Fibroblast of mammary gland (primary cell): ENCODE measurements around the gene ANKRD16.
"Not testable (repeated sequence)": the region's sequence is repeated elsewhere in the genome, so short reads cannot be mapped to it uniquely, and the experiment has no call there.

Source experiments
- DNase-seq: peaks from one replicate; pipeline ENCODE4 v3.0.0-alpha.2; 2010; ENCODE audit warnings: low read depth
- H3K4me3 ChIP-seq: 2 replicates; pipeline ENCODE4 v1.5.1; 2011; ENCODE audit warnings: low read depth, mild to moderate bottlenecking, low read length, moderate library complexity; ENCODE audit not compliant: control insufficient read depth
- TF ChIP-seq, protein P1 (sequence below): conservative IDR thresholded peaks from 2 replicates; pipeline ENCODE4 v1.5.1; 2011; ENCODE audit warnings: low read depth, low read length, inconsistent platforms; ENCODE audit not compliant: control insufficient read depth, insufficient read depth

The ANKRD16 gene

DNA sequence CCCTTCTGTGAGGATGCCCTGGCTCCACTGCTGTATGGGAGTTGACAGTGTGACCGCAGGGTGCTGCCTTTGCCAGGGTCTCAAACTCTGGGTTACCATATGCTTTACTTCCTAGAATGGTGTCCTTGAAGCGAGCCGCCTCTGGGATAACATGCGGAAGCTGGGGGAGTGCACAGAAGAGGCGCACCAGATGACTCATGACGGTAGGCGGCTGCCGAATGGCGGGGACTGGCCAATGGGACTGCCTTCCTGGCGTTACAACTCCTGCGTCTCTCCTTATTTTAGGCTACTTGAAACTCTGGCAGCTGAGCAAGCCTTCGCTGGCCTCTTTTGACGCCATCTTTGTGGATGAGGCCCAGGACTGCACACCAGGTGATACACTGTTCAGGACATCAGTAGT lies 27.6 kb upstream of the ANKRD16 start:
- no peak for DNase-seq
- no peak overlapping the region for H3K4me3 ChIP-seq
- TF ChIP-seq, protein P1, sequence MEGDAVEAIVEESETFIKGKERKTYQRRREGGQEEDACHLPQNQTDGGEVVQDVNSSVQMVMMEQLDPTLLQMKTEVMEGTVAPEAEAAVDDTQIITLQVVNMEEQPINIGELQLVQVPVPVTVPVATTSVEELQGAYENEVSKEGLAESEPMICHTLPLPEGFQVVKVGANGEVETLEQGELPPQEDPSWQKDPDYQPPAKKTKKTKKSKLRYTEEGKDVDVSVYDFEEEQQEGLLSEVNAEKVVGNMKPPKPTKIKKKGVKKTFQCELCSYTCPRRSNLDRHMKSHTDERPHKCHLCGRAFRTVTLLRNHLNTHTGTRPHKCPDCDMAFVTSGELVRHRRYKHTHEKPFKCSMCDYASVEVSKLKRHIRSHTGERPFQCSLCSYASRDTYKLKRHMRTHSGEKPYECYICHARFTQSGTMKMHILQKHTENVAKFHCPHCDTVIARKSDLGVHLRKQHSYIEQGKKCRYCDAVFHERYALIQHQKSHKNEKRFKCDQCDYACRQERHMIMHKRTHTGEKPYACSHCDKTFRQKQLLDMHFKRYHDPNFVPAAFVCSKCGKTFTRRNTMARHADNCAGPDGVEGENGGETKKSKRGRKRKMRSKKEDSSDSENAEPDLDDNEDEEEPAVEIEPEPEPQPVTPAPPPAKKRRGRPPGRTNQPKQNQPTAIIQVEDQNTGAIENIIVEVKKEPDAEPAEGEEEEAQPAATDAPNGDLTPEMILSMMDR: no peak

DNA sequence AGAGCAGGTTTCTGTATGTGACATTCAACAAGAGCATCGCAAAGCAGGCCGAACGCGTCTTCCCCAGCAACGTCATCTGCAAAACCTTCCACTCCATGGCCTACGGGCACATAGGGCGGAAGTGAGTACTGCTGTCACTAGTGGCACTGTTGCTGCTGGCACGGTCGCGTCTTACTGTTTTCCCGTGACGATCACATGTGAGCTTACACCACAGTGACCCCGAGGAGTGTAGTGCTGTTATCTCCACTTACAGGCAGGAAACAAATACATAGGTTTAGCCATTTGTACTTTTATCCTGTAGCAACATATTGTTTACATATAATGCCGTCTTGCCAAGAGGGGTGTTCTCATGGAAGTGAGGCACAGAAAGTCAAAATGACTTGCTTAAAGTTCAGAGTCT lies 25.8 kb upstream of the ANKRD16 start:
- TF ChIP-seq, protein P1: no peak
- no peak for DNase-seq
- no peak overlapping the region for H3K4me3 ChIP-seq

DNA sequence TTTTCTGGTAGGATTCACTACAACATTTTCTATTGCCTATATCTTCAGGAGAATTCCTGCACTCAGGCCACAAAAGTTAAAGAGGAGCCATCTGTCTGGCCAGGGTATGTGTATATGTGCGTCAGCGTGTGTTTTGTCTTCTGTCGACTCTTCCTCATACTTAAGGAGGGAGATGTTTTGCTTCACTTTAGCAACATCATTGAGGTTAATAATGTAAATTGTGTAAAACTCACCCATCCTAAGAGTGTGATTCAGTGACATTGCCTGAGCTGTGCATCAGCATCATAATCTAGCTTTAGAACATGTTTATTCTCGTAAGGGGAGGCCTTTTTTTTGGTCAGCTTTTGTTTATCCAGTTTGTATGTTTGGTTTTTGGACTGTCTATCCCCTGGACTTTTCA lies 24.0 kb upstream of the ANKRD16 start:
- DNase-seq: no peak
- TF ChIP-seq, protein P1: no peak
- H3K4me3 ChIP-seq: no peak overlapping the region

DNA sequence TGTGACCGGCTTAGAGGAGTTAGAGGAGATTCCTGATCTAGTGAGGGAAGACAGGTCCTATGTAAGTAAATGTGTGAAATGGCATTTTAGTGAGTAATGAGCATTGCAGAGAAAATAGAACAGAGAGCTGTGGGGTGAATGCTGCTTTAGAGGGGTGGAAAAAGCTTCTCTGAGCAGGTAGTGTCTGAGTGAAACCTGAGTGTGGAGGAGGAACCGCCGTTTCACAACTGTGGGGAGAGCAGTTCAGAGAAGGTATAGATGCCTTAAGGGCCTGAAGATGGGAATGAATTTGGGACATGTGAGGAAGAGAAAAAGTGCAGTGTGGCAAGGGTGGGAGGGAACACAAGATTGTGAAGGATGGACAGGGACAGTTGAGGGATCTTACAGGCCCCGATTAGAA lies 22.0 kb upstream of the ANKRD16 start:
- TF ChIP-seq, protein P1: no peak

DNA sequence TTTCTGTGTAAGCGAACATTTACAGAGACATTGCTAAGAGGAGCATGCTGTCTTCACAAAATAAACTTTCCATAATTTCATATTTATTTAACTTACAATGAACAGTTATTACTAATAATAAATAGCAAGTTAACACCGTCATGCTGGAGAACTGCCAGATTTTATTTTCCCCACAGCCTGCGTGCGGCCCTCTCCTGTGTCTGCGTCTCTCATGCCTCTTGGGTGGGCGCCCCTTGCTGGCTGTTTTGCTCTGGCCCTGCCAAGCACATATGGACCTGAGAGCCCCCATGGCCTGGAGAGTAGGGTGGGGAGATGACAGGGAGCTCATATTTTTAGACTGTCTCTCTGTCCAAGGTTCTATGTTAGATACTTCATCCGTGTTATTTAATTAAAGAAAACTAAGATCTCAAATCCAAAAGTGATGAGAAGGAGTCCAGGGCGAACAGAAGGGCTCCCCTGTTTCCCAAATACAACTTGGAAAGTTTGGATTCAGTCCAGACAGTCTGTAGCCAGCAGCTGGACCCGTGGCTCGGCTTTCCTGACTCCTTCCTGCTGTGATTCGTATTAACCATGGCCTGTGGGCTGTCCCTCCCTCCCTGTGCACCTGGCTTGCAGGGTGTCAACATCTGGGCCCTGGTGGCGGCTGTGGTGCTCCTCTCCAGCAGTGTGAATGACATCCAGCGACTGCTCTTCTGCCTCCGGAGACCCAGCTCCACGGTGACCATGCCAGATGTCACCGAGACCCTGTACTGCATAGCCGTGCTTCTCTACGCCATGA lies 20.8 kb upstream of the ANKRD16 start:
- TF ChIP-seq, protein P1: no peak
- peak; percentile 8 for DNase-seq
- H3K4me3 ChIP-seq: no peak overlapping the region

More for the DNA sequence above, 22.0 kb upstream of the ANKRD16 start:
- no peak overlapping the region for H3K4me3 ChIP-seq
- DNase-seq: no peak

DNA sequence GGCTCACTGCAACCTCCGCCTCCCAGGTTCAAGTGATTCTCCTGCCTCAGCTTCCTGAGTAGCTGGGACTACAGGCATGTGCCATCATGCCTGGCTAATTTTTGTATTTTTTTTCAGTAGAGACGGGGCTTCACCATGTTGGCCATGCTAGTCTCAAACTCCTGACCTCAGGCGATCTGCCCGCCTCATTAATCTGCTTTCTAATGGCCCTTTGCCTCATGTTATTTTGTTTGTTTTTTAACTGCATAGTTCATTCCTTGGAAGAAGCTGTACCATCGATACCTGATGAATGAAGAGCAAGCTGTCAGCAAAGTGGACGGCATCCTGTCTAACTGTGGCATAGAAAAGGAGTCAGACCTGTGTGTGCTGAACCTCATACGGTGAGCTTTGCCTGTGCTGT lies 19.0 kb upstream of the ANKRD16 start:
- DNase-seq, H3K4me3 ChIP-seq: not testable (repeated sequence)

DNA sequence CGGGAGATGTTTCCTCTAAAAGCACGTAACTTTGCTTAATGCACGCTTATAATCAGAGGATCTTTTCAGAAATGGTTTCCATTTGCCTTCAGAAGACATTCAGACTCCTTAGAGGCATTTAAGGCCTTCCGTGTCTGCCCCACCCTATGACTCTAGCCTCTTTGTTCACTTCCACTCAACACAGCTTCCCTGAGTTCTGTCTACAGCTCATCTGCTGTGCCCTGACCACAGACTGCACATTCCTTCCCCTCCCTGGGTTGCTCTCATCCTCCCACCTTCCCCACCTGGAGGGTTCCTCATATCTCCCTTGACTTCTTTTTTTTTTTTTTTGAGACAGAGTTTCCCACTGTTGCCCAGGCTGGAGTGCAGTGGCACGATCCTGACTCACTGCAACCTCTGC lies 17.0 kb upstream of the ANKRD16 start:
- DNase-seq: no peak
- no peak overlapping the region for H3K4me3 ChIP-seq
- TF ChIP-seq, protein P1: no peak
